Measurements from ENCODE around the gene THAP12. TPM values are rescaled to one million over a fixed set of nuclear protein-coding genes. Genes with fewer than 3 reads are reported as not detected.

Gene THAP12
- total and polyA plus RNA-seq, 2 donors (not counting 1 experiment from before 2014, with no cell fraction given): 16.8 to 55.6 TPM

- Mint-ChIP-seq H3K4me3 (no peak overlapping the region), H3K4me1 (peaks cover 8% of the 10 kb centered on the region), H3K9me3 (ENCODE audit: insufficient read depth) (peaks cover 10% of the 10 kb centered on the region), H3K27ac (no peak overlapping the region), H3K27me3 (no peaks in the 10 kb centered on the region)
- no peak overlapping the region for H3K9ac ChIP-seq (ENCODE audit: low read length)
- H4K20me1 ChIP-seq (ENCODE audit: control insufficient read depth, insufficient read depth, low read length, poor library complexity, severe bottlenecking): no peaks in the 10 kb centered on the region
- peaks cover 0 to 25% (median 19%) of the 10 kb centered on the region in 3 donors for H3K9me3 ChIP-seq (ENCODE audit: control extremely low read depth in 1 of 3, control insufficient read depth in 2 of 3, insufficient read depth in 1 of 3, low read length in 2 of 3)
- ATAC-seq (ENCODE audit: low read depth) (no peak), DNase-seq (no peak)
- TF ChIP-seq EZH2 (IDR thresholded peaks at IDR 0.05; ENCODE audit: borderline replicate concordance, insufficient read depth, low read depth, low read length, poor library complexity, severe bottlenecking) (no peak), CTCF (IDR thresholded peaks at IDR 0.05) (no peak)
- no peaks in the 10 kb centered on the region for H3K79me2 ChIP-seq (ENCODE audit: control insufficient read depth, insufficient read depth, low read length)
- 88% methylated on average over 4 of the region's 4 CpGs for WGBS (ENCODE audit: insufficient coverage)
- POLR2A ChIA-PET: no interaction called here
- H3K4me3 ChIP-seq (ENCODE audit: control extremely low read depth in 1 of 5, extremely low read depth in 1 of 5, insufficient read depth in 1 of 5, low read depth in 2 of 5, low read length in 4 of 5): no peak overlapping the region
- no peak overlapping the region for H2AFZ ChIP-seq (ENCODE audit: insufficient read depth, low read depth, low read length, poor library complexity, severe bottlenecking)
- intact Hi-C loops (cut with micrococcal nuclease): no loop called here
- CTCF ChIA-PET: no interaction called here
- H3K27me3 ChIP-seq (replicated peaks in 1 of 4; ENCODE audit: control extremely low read depth in 1 of 4, control insufficient read depth in 3 of 4, insufficient read depth in 4 of 4, low read length in 3 of 4): no peaks in the 10 kb centered on the region
- no peak overlapping the region for H3K4me2 ChIP-seq (replicated peaks; ENCODE audit: low read depth, low read length, poor library complexity, severe bottlenecking)
- no peak overlapping the region for H3K27ac ChIP-seq (ENCODE audit: low read length in 2 of 2)
- H3K4me1 ChIP-seq (ENCODE audit: control insufficient read depth in 2 of 2, insufficient read depth in 2 of 2, low read length in 2 of 2): no peaks in the 10 kb centered on the region
- H3K36me3 ChIP-seq (replicated peaks in 1 of 2; ENCODE audit: control extremely low read depth in 1 of 2, control insufficient read depth in 1 of 2, extremely low read depth in 1 of 2, insufficient read depth in 2 of 2, low read length in 1 of 2): no peaks in the 10 kb centered on the region
These were observed 43.0 kb downstream of the THAP12 start for GRCh38 chr11:76337923-76338322.

GRCh38 chr11:76337469-76337868 is 43.5 kb downstream of the THAP12 start:
- Histone ChIP-seq H3K27me3 (replicated peaks in 1 of 4; ENCODE audit: control extremely low read depth in 1 of 4, control insufficient read depth in 3 of 4, insufficient read depth in 4 of 4, low read length in 3 of 4) (no peaks in the 10 kb centered on the region), H3K4me1 (ENCODE audit: control insufficient read depth in 2 of 2, insufficient read depth in 2 of 2, low read length in 2 of 2) (no peaks in the 10 kb centered on the region), H3K4me2 (replicated peaks; ENCODE audit: low read depth, low read length, poor library complexity, severe bottlenecking) (no peak overlapping the region), H3K79me2 (ENCODE audit: control insufficient read depth, insufficient read depth, low read length) (no peaks in the 10 kb centered on the region), H3K27ac (ENCODE audit: low read length in 2 of 2) (no peak overlapping the region), H2AFZ (ENCODE audit: insufficient read depth, low read depth, low read length, poor library complexity, severe bottlenecking) (no peak overlapping the region), H3K9ac (ENCODE audit: low read length) (no peak overlapping the region), H3K9me3 (ENCODE audit: control extremely low read depth in 1 of 3, control insufficient read depth in 2 of 3, insufficient read depth in 1 of 3, low read length in 2 of 3) (peaks cover 0 to 25% (median 21%) of the 10 kb centered on the region in 3 donors), H4K20me1 (ENCODE audit: control insufficient read depth, insufficient read depth, low read length, poor library complexity, severe bottlenecking) (no peaks in the 10 kb centered on the region), H3K4me3 (ENCODE audit: control extremely low read depth in 1 of 5, extremely low read depth in 1 of 5, insufficient read depth in 1 of 5, low read depth in 2 of 5, low read length in 4 of 5) (no peak overlapping the region), H3K36me3 (replicated peaks in 1 of 2; ENCODE audit: control extremely low read depth in 1 of 2, control insufficient read depth in 1 of 2, extremely low read depth in 1 of 2, insufficient read depth in 2 of 2, low read length in 1 of 2) (no peaks in the 10 kb centered on the region)
- Mint-ChIP-seq H3K4me1 (peaks cover 8% of the 10 kb centered on the region), H3K27ac (no peak overlapping the region), H3K27me3 (no peaks in the 10 kb centered on the region), H3K4me3 (no peak overlapping the region), H3K9me3 (ENCODE audit: insufficient read depth) (peaks cover 10% of the 10 kb centered on the region)
- ATAC-seq (ENCODE audit: low read depth) (no peak), DNase-seq (no peak)
- CTCF ChIA-PET: no interaction called here
- TF ChIP-seq EZH2 (IDR thresholded peaks at IDR 0.05; ENCODE audit: borderline replicate concordance, insufficient read depth, low read depth, low read length, poor library complexity, severe bottlenecking) (no peak), CTCF (IDR thresholded peaks at IDR 0.05) (no peak)
- intact Hi-C loops (cut with micrococcal nuclease): no loop called here
- no CpG with 5 or more reads among the region's 1 CpG for WGBS (ENCODE audit: insufficient coverage)
- POLR2A ChIA-PET: no interaction called here

Data from B cell (primary cell).